ENCODE measurements around the gene LPP.
A peak's percentile ranks its signal among the peaks of the same experiment; 100 is the strongest.

LPP gene

DNA sequence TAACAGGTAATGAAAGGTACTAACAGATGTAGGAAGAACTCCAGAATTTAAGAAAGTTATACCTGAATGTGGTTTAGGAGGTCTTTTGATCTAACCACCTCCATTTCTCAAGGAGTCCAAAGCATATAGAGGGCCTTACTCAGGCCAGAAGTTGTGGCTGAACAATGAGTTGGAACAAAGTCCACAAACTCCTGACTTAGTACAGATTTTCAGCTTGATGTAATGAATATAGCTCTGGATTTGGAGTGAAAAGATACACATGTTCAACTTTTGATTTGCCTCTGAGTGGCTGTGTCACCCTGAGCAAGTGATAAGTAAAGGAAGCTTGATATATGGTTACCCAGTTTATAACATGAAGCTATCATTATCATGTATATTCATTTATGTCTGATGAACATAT, 390.1 kb downstream of the LPP start:
- no peak for DNase-seq (ENCODE audit: low read depth in 2 of 2)

- DNase-seq (ENCODE audit: low read depth in 2 of 2): no peak
Observed at GRCh38 chr3:188546835-188547670, 393.1 kb downstream of the LPP start.

DNA sequence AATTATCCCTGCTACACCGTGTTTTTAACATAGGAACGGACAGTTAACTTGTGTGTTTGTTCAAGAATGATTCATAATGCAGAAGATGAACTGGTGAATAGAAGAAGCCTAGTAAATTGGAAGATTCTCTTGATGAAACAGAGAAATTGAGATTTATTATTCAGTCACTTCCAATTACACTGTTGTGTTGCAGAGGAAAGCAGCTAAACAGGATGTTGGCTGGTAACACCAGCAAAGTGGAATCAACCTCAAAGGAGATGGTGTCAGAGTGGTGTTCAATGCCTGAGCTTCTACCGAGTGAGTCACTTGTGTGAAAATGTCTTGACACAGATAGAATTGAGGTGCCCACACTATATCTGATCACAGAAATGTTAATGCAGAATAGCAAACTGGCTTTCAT, 399.6 kb downstream of the LPP start:
- peak in 1 of 2 donors; percentile 9 for DNase-seq (ENCODE audit: low read depth in 2 of 2)

GRCh38 chr3:188554404-188554803, 400.4 kb downstream of the LPP start:
- DNase-seq (ENCODE audit: low read depth in 2 of 2): no peak

GRCh38 chr3:188557235-188557634, 403.3 kb downstream of the LPP start:
- DNase-seq (ENCODE audit: low read depth in 2 of 2): no peak

DNA sequence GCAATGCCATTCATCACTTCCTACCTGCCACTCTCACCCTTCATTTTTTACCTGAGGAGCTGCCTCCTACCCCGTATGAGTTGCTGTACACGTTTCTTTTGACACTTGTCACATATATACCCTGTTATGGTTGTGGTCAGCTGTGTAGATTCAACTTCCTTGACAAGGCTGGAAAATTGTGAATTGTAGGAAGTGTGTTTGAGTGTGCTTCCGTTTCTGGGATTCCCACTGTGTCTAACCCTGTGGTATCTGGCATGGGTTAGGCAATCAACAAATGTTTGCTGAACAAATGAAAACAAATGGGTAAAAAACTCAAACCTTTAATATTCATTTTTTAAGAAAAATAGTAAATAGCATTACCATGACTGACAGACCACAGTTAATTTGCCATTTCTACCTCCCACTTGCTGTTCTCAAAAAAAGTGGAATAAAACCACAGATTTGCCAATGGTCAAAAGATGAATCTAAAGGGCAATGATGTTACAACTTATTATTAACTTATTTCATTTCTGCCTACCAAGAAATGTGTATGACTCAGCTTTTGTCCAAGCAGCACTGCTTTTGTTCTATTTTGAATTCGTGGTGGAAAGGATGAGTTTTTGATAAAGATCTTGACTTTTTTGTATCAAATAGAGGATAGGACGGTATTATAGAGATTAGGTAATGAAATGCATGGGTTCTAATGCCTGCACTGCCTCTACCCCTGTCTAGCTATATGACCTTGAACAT, 404.6 kb downstream of the LPP start:
- no peak for DNase-seq (ENCODE audit: low read depth in 2 of 2)

- no peak for DNase-seq (ENCODE audit: low read depth in 2 of 2)
Observed at GRCh38 chr3:188559072-188559429, 405.1 kb downstream of the LPP start.

- no peak for DNase-seq (ENCODE audit: low read depth in 2 of 2)
Observed at GRCh38 chr3:188559856-188560255, 405.9 kb downstream of the LPP start.

DNA sequence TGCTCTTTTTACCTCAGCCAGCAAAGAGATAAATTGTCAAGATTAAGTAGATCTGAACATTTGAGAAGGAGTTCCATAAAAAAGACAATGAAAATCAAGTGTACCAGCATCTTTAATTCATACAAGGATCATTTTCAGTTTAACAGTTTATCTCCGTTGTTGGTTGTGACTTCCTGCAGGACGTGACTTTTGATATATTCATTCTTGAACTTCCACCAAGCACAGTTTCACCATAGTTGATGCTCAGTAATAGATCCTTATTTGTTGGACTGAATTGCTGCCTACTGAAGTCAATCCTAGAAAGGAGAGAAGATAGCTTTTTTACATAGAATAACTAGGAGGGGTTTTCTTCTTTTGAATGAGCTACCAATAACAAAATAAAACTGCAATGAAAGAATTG, 408.2 kb downstream of the LPP start:
- no peak for DNase-seq (ENCODE audit: low read depth in 2 of 2)

- DNase-seq (ENCODE audit: low read depth in 2 of 2): no peak
Observed at GRCh38 chr3:188567478-188568195, 413.7 kb downstream of the LPP start.

DNA sequence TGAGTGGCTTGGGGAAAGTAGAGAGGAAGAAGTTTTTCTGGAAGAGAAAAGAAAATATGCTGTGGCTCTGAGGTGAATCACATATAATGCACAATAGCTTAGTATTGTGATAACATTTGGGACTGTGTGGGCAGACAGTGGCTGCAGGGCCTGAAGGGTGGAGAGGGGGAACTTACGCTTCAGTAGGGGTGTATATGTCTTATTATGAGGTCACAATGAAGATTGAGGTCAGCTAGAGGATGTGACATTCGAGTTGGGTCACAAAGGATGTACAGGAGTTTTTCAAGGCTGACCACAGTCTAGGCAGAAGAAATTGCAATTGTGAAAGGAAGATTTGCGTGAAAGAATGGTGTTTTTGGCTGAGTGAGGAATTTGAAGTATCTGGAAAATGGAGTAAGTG, 414.8 kb downstream of the LPP start:
- no peak for DNase-seq (ENCODE audit: low read depth in 2 of 2)

DNA sequence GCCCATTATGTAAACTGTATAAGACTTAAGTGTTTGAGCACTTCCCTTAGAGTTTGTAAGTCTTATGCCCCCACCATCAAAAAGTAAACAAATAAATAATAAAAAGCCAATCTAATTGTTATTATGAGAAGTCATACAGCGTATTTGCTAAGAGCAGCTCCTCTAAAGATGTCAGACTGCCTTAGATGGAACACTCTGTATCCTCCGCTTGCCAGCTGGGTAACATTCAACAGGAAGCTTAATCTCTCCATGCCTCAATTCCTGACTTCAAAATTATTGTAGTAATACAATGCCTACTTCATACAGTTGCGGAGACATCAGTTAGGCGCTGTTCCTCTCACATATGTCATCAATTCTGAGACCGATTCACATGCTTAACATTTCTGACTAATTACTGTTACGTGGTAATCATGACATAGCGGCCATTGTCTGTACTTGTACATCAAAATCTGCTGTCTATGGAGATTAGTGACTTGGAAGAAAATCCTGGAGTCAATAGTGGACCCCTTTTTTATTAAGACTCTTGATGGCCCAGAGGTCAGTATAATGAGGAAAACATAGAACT, 417.7 kb downstream of the LPP start:
- DNase-seq (ENCODE audit: low read depth in 2 of 2): no peak

DNA sequence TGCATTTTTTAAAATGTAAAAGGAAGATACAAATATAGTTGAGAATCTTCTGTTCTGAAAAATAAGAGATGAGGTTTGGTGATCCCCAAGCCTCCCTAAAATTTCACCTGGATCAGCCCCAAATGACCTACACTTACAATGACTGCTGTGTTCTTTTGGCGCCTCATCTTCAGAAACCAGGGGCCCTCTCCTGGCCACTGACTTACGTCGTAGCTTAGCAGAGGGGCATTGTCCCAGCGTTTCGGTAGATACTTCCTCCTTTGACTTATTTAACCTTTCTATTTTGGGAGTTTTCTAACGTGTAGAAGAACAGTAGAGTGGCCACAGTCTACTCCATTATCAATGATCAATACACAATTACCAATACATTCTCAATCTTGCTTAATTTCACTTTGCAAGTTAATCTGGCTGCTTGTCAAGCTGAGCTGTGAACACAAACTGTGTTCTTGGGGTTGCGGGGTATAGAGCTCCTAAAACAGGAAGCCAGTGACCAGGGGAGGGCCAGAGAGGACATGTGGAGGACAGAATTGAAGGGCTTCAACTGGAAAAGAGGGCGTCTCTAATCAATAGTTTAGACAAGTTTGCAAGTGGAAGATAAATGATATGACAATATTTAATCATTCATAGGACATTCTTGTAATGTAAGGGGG, 419.5 kb downstream of the LPP start:
- no peak for DNase-seq (ENCODE audit: low read depth in 2 of 2)

DNA sequence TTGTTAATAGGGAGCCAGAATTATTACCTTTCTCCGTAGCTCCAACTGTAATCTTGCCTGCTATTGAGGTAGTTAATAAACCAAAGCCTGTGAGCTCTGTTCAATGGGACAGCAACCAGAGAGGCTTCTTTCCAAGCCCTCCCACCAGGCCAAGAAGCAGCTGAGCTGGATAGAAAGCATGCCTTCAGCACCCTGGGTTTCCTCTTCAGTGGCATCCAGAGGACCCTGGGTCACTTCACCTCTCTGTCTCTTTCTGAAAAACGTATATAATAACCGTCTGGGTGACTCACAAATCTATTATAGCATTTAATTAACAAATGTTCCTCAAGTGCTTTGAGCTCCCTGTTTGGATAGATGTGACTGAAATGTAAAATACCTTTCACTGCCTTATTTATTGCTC, 420.0 kb downstream of the LPP start:
- no peak for DNase-seq (ENCODE audit: low read depth in 2 of 2)

- DNase-seq (ENCODE audit: low read depth in 2 of 2): no peak
Observed at GRCh38 chr3:188574885-188575284, 420.9 kb downstream of the LPP start.

DNA sequence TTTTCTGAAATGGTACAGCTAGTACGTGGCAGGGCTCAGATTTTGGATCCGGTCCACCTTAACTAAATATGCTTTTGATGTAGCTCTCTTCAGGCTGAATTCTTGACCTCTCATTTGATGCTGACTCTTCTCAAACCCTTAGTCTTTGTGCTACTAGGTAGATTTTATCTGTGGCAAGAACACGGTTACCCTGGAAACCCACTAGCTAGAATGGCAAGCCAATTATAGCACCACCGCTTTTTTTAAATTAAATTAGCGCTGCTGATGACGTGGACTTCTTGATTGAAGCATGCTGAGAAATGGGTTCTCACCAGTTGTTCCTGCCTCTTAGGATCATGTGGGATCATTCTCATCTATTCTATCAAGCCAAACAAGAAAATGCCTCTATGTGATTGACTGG, 421.5 kb downstream of the LPP start:
- no peak for DNase-seq (ENCODE audit: low read depth in 2 of 2)

DNA sequence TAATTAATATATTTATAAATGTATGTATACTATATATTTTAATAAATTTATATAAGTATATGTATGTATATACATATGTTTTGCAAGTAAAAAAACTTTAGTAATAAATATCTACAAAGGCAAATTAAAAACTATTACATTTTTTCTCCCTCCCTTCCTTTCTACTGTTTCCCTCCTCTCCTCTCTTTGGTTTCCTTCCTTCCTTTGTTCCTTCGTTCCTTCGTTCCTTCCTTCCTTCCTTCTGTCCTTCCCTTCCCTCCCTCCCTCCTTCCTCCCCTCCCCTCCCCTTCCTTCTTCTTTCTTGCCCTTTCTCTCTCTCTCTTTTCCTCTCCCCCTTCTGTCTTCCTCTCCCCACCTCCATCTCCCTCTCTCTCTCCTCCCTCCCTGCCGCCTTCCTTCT, 423.6 kb downstream of the LPP start:
- no peak for DNase-seq (ENCODE audit: low read depth in 2 of 2)

GRCh38 chr3:188578576-188579363, 424.8 kb downstream of the LPP start:
- peak in 1 of 2 donors; percentile 30 for DNase-seq (ENCODE audit: low read depth in 2 of 2)

DNA sequence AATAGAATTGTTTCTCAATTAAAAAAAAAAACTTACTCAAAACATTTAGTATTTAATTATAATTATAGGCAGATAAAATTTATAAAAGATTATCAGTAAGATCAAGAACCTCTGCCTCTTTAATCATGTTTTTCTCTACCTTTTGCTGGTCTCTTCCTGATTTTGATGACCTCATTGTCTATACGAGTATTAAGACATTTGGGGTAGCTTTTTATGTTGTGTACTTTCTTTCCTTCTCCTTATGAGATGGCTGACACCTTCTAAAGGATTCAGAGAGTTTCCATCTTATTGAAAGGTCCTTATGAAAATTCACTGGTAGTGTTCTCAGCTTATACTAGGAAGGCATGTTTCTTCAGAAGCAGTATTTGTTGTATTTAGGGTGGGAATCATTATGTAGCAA, 426.3 kb downstream of the LPP start:
- no peak for DNase-seq (ENCODE audit: low read depth in 2 of 2)

DNA sequence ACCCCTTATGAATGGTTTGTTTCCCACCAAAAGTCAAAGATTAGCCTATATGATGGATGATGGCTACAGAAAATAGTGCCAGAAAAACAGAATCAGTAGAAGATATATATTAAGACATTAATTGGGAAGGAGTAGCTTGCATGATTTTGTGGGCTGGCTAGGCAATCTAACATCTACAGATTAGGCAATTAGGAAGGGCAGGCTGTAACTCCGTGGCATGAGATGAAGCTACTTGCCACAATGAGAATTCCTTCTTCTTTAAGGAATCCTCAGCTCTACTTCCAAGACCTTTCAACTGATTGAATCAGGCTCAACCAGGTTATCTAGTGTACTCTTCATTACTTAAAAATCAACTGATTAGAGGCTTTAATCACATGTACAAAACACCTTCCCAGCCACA, 426.7 kb downstream of the LPP start:
- DNase-seq (ENCODE audit: low read depth in 2 of 2): no peak

GRCh38 chr3:188581365-188581764, 427.4 kb downstream of the LPP start:
- DNase-seq (ENCODE audit: low read depth in 2 of 2): no peak
